Neural cell (in vitro differentiated cells): Measurements from ENCODE around the gene TMEM132C. TPM values are rescaled to one million over a fixed set of nuclear protein-coding genes. Genes with fewer than 3 reads are reported as not detected.

Experiments
- H2AFZ ChIP-seq: fragments of 200-600, 300-800 bp; sonication (generic), shearing (Covaris generic); 2 replicates; pipeline ENCODE4 v1.6.0; 2014; ENCODE audit warnings: low read depth, mild to moderate bottlenecking, antibody characterized with exemption, low read length, moderate library complexity
- H3F3A ChIP-seq: fragments of 200-600 bp; shearing (Covaris generic); 2 replicates; pipeline ENCODE4 v1.6.1; 2016; ENCODE audit warnings: mild to moderate bottlenecking, moderate library complexity, mixed read lengths, antibody characterized with exemption, low read length; ENCODE audit not compliant: insufficient read depth, poor library complexity, severe bottlenecking
- H3K27ac ChIP-seq: fragments of 200-600, 300-800 bp; sonication (generic), shearing (Covaris generic); 2 replicates; pipeline ENCODE4 v1.5.1; 2014; ENCODE audit warnings: mild to moderate bottlenecking, low read length, moderate library complexity
- H3K27me3 ChIP-seq: fragments of 300-800, 200-600 bp; sonication (generic), shearing (Covaris generic); 2 replicates; pipeline ENCODE4 v1.6.0; 2014; ENCODE audit warnings: mild to moderate bottlenecking, low read depth, low read length, moderate library complexity; ENCODE audit not compliant: insufficient read depth
- H3K36me3 ChIP-seq: fragments of 300-800, 200-600 bp; sonication (generic), shearing (Covaris generic); 2 replicates; pipeline ENCODE4 v1.5.1; 2014; ENCODE audit warnings: mild to moderate bottlenecking, antibody characterized with exemption, low read length, moderate library complexity; ENCODE audit not compliant: insufficient read depth
- H3K4me2 ChIP-seq: fragments of 300-800, 200-600 bp; sonication (generic), shearing (Covaris generic); 2 replicates; pipeline ENCODE4 v1.6.0; 2014; ENCODE audit warnings: mild to moderate bottlenecking, low read length
- H3K4me3 ChIP-seq: fragments of 300-800, 200-600 bp; sonication (generic), shearing (Covaris generic); 2 replicates; pipeline ENCODE4 v1.5.1; 2014; ENCODE audit warnings: mild to moderate bottlenecking, low read length, moderate library complexity
- H3K79me2 ChIP-seq: fragments of 200-600 bp; shearing (Covaris generic); replicated peaks from 2 replicates; pipeline ENCODE4 v1.6.0; 2014; ENCODE audit warnings: mild to moderate bottlenecking, low read length, moderate library complexity; ENCODE audit not compliant: insufficient read depth
- H3K9ac ChIP-seq: fragments of 300-800, 200-600 bp; sonication (generic), shearing (Covaris generic); 2 replicates; pipeline ENCODE4 v1.6.1; 2016; ENCODE audit warnings: mild to moderate bottlenecking, low read length, mixed read lengths
- H3K9me2 ChIP-seq: fragments of 200-600 bp; shearing (Covaris generic); 2 replicates; pipeline ENCODE4 v1.6.1; 2016; ENCODE audit warnings: mild to moderate bottlenecking, low read length, mixed read lengths; ENCODE audit not compliant: insufficient read depth
- H3K9me3 ChIP-seq: fragments of 200-600, 300-800 bp; sonication (generic), shearing (Covaris generic); 2 replicates; pipeline ENCODE4 v1.6.1; 2016; ENCODE audit warnings: mild to moderate bottlenecking, mixed run types, low read length, moderate library complexity, mixed read lengths
- H4K20me1 ChIP-seq: fragments of 200-600 bp; shearing (Covaris generic); 2 replicates; pipeline ENCODE4 v1.6.1; 2016; ENCODE audit warnings: mild to moderate bottlenecking, mixed run types; ENCODE audit not compliant: insufficient read depth
- EP300 ChIP-seq: fragments of 450-650 bp; conservative IDR thresholded peaks from 2 replicates; pipeline ENCODE4 v1.6.1; 2014; ENCODE audit warnings: antibody characterized with exemption, mild to moderate bottlenecking, moderate library complexity; ENCODE audit not compliant: poor library complexity, severe bottlenecking
- EZH2 ChIP-seq: fragments of 200-600, 300-800 bp; shearing (Covaris generic), sonication (generic); IDR thresholded peaks from 2 replicates; pipeline ENCODE4 v1.6.1; 2014; ENCODE audit warnings: antibody characterized with exemption, low read length, borderline replicate concordance, mild to moderate bottlenecking; ENCODE audit not compliant: insufficient read depth, poor library complexity, severe bottlenecking
- MXI1 ChIP-seq: fragments of 450-650 bp; conservative IDR thresholded peaks from 2 replicates; pipeline ENCODE4 v1.6.1; 2014; ENCODE audit warnings: antibody characterized with exemption, mild to moderate bottlenecking; ENCODE audit not compliant: poor library complexity, severe bottlenecking
- POLR2AphosphoS5 ChIP-seq: IDR thresholded peaks from 2 replicates; pipeline ENCODE4 v1.6.1; 2012
- RAD21 ChIP-seq: fragments of 450-650 bp; conservative IDR thresholded peaks from 2 replicates; pipeline ENCODE4 v1.6.1; 2014; ENCODE audit warnings: antibody characterized with exemption, mild to moderate bottlenecking, moderate library complexity
- SMC3 ChIP-seq: fragments of 450-650 bp; conservative IDR thresholded peaks from 2 replicates; pipeline ENCODE4 v1.6.1; 2014; ENCODE audit warnings: antibody characterized with exemption, mild to moderate bottlenecking, moderate library complexity; ENCODE audit not compliant: poor library complexity
- TAF1 ChIP-seq: IDR thresholded peaks from 2 replicates; pipeline ENCODE4 v1.6.1; 2012; ENCODE audit warnings: low read depth
- polyA plus RNA-seq: library from polyadenylated mRNA; depleted of rRNA; stranded (reverse); fragments of >200 nt; gene quantifications from 2 replicates; pipeline ENCODE4 v1.2.3, GENCODE V29; 2014
- TF ChIP-seq, protein P1 (sequence below): IDR thresholded peaks from 2 replicates; pipeline ENCODE4 v1.6.1; 2012; ENCODE audit warnings: borderline replicate concordance
- TF ChIP-seq, protein P2 (sequence below): fragments of 450-650 bp; IDR thresholded peaks from 2 replicates; pipeline ENCODE4 v1.5.1; 2014; ENCODE audit warnings: antibody characterized with exemption, mild to moderate bottlenecking, moderate library complexity; ENCODE audit not compliant: poor library complexity, severe bottlenecking

Gene TMEM132C
- polyA plus RNA-seq, 1 donor from 2014 or later: 0.06 TPM

DNA sequence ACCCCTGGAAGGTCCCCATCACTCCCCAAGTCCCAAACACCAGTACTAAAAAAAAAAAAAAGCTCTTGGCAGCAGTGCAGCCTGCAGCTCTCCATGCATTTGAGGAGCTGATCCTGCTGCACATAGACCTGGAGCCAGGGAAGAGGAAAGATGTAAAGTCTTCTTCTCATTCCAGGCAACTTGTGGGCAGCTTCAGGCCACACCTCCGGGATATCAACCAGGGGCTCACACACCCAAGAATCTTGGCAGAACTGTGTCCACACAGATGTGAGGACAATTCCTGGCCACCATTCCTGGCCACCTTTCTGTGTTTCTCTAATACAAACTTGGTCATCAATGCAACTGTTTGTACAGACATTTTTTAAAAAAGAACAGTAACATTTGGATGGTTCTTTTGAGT, 72.7 kb downstream of the TMEM132C start:
- peaks cover 37% of the 10 kb centered on the region for H3K27me3 ChIP-seq
- no peaks in the 10 kb centered on the region for H3K79me2 ChIP-seq
- no peaks in the 10 kb centered on the region for H3F3A ChIP-seq
- no peaks in the 10 kb centered on the region for H3K36me3 ChIP-seq
- H4K20me1 ChIP-seq: no peaks in the 10 kb centered on the region
- H3K9me3 ChIP-seq: no peaks in the 10 kb centered on the region
- no peaks in the 10 kb centered on the region for H3K9me2 ChIP-seq
- no peak overlapping the region for H3K4me2 ChIP-seq
- H3K4me3 ChIP-seq: no peak overlapping the region
- TF ChIP-seq MXI1 (no peak), TAF1 (no peak)
- TF ChIP-seq, protein P1, sequence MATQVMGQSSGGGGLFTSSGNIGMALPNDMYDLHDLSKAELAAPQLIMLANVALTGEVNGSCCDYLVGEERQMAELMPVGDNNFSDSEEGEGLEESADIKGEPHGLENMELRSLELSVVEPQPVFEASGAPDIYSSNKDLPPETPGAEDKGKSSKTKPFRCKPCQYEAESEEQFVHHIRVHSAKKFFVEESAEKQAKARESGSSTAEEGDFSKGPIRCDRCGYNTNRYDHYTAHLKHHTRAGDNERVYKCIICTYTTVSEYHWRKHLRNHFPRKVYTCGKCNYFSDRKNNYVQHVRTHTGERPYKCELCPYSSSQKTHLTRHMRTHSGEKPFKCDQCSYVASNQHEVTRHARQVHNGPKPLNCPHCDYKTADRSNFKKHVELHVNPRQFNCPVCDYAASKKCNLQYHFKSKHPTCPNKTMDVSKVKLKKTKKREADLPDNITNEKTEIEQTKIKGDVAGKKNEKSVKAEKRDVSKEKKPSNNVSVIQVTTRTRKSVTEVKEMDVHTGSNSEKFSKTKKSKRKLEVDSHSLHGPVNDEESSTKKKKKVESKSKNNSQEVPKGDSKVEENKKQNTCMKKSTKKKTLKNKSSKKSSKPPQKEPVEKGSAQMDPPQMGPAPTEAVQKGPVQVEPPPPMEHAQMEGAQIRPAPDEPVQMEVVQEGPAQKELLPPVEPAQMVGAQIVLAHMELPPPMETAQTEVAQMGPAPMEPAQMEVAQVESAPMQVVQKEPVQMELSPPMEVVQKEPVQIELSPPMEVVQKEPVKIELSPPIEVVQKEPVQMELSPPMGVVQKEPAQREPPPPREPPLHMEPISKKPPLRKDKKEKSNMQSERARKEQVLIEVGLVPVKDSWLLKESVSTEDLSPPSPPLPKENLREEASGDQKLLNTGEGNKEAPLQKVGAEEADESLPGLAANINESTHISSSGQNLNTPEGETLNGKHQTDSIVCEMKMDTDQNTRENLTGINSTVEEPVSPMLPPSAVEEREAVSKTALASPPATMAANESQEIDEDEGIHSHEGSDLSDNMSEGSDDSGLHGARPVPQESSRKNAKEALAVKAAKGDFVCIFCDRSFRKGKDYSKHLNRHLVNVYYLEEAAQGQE: no peak
- H3K9ac ChIP-seq: no peak overlapping the region
- H2AFZ ChIP-seq: no peak overlapping the region
- no peak overlapping the region for H3K27ac ChIP-seq

DNA sequence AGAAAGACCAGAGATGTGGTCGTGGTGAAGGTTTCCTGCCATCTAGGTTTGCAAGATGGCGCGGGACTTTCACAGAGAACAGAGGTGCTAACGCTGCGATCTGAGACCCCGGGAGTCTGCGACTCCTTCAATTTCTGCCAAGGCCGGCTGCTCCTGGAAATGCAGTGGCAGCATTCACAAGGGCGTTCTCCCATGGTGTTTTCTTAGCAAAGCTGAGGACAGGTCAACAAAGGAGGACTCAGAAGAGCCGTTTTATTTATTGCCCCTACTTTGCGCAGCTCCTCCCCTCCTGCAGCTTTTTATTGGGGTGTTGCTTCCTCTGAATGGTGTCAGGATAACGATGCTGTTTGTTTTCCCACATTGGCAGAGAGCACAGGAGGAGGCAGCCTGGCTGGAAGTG, 86.3 kb downstream of the TMEM132C start:
- H4K20me1 ChIP-seq: no peaks in the 10 kb centered on the region
- no peak overlapping the region for H3K4me3 ChIP-seq
- no peaks in the 10 kb centered on the region for H3K27me3 ChIP-seq
- TF ChIP-seq RAD21 (no peak), MXI1 (no peak), EZH2 (no peak), EP300 (no peak), TAF1 (no peak), SMC3 (no peak), POLR2AphosphoS5 (no peak)
- TF ChIP-seq, protein P1: no peak
- TF ChIP-seq, protein P2, sequence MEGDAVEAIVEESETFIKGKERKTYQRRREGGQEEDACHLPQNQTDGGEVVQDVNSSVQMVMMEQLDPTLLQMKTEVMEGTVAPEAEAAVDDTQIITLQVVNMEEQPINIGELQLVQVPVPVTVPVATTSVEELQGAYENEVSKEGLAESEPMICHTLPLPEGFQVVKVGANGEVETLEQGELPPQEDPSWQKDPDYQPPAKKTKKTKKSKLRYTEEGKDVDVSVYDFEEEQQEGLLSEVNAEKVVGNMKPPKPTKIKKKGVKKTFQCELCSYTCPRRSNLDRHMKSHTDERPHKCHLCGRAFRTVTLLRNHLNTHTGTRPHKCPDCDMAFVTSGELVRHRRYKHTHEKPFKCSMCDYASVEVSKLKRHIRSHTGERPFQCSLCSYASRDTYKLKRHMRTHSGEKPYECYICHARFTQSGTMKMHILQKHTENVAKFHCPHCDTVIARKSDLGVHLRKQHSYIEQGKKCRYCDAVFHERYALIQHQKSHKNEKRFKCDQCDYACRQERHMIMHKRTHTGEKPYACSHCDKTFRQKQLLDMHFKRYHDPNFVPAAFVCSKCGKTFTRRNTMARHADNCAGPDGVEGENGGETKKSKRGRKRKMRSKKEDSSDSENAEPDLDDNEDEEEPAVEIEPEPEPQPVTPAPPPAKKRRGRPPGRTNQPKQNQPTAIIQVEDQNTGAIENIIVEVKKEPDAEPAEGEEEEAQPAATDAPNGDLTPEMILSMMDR: no peak
- H3K36me3 ChIP-seq: no peaks in the 10 kb centered on the region
- no peak overlapping the region for H2AFZ ChIP-seq
- no peak overlapping the region for H3K4me2 ChIP-seq
- H3K79me2 ChIP-seq: no peaks in the 10 kb centered on the region
- no peak overlapping the region for H3K9ac ChIP-seq
- no peaks in the 10 kb centered on the region for H3K9me3 ChIP-seq
- H3F3A ChIP-seq: no peaks in the 10 kb centered on the region
- H3K9me2 ChIP-seq: no peaks in the 10 kb centered on the region
- H3K27ac ChIP-seq: no peak overlapping the region
